ENCODE data around the gene ANTKMT. TPM values are rescaled to one million over a fixed set of nuclear protein-coding genes. Genes with fewer than 3 reads are reported as not detected.

Gene ANTKMT
- total RNA-seq, 6 donors from 2014 or later: 38.7 to 69.7 (median 55.7) TPM

DNA sequence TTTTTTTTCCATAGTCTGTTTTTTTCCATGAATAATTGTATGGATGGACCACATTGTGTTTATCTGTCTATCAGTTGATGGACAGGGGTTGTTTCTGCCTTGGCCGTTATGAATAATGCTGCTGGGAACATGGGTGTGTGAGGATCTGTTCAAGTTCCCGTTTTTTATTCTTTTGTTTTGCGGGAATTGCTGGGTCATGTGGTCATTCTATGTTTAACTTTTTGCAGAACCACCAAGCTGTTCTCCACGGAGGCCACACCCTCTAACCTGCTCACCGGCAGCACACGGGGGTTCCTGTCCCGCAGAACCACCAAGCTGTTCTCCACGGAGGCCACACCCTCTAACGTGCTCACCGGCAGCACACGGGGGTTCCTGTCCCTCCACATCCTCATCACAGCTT, 33.7 kb downstream of the ANTKMT start:
- no peak overlapping the region for H3K4me3 ChIP-seq
- TF ChIP-seq EP300 (IDR thresholded peaks at IDR 0.05): no peak
- TF ChIP-seq POLR2A (IDR thresholded peaks at IDR 0.05): no peak
- no peak for TF ChIP-seq POLR2AphosphoS5 (IDR thresholded peaks at IDR 0.05)
- TF ChIP-seq, protein P1, sequence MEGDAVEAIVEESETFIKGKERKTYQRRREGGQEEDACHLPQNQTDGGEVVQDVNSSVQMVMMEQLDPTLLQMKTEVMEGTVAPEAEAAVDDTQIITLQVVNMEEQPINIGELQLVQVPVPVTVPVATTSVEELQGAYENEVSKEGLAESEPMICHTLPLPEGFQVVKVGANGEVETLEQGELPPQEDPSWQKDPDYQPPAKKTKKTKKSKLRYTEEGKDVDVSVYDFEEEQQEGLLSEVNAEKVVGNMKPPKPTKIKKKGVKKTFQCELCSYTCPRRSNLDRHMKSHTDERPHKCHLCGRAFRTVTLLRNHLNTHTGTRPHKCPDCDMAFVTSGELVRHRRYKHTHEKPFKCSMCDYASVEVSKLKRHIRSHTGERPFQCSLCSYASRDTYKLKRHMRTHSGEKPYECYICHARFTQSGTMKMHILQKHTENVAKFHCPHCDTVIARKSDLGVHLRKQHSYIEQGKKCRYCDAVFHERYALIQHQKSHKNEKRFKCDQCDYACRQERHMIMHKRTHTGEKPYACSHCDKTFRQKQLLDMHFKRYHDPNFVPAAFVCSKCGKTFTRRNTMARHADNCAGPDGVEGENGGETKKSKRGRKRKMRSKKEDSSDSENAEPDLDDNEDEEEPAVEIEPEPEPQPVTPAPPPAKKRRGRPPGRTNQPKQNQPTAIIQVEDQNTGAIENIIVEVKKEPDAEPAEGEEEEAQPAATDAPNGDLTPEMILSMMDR (IDR thresholded peaks at IDR 0.05): no peak
- no peaks in the 10 kb centered on the region for H3K9me3 ChIP-seq
- peaks cover 0 to 9% (median 1%) of the 10 kb centered on the region in 4 donors for H3K4me1 ChIP-seq
- WGBS, 2 donors: 24 to 26% methylated on average over 11 of the region's 11 CpGs
- peak in 1 of 2 donors; percentile 32 for DNase-seq
- no peaks in the 10 kb centered on the region for H3K27me3 ChIP-seq
- H3K36me3 ChIP-seq: no peaks in the 10 kb centered on the region
- ATAC-seq (ENCODE audit: low FRiP score in 2 of 2): peak in 1 of 2 donors; percentile 41
- H3K27ac ChIP-seq: no peak overlapping the region

DNA sequence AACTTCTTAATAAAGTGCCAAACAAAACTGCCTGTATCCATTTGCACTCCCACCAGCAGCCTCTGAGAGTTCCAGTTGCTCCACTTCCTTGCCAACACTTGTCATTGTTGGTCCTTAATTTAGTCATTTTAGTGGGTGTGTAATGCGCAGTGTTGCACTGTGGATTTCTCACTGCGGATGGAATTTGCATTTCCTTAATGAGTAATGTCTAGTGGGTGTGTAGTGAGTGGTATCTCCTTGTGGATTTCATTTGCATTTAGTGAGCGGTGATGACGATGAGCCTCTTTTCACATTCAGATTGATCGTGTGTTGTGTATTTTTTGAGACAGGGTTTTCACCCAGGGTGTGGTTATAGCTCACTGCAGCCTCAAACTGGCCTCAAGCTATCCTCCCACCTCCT, 35.5 kb downstream of the ANTKMT start:
- no peak for TF ChIP-seq POLR2AphosphoS5 (IDR thresholded peaks at IDR 0.05)
- 84 to 90% methylated on average over 5 of the region's 5 CpGs for WGBS, 2 donors
- Histone ChIP-seq H3K4me3 (no peak overlapping the region), H3K27ac (no peak overlapping the region), H3K4me1 (peaks cover 0 to 19% (median 8%) of the 10 kb centered on the region in 4 donors), H3K36me3 (no peaks in the 10 kb centered on the region), H3K9me3 (no peaks in the 10 kb centered on the region), H3K27me3 (no peaks in the 10 kb centered on the region)
- no peak for DNase-seq
- ATAC-seq (ENCODE audit: low FRiP score in 2 of 2): no peak

DNA sequence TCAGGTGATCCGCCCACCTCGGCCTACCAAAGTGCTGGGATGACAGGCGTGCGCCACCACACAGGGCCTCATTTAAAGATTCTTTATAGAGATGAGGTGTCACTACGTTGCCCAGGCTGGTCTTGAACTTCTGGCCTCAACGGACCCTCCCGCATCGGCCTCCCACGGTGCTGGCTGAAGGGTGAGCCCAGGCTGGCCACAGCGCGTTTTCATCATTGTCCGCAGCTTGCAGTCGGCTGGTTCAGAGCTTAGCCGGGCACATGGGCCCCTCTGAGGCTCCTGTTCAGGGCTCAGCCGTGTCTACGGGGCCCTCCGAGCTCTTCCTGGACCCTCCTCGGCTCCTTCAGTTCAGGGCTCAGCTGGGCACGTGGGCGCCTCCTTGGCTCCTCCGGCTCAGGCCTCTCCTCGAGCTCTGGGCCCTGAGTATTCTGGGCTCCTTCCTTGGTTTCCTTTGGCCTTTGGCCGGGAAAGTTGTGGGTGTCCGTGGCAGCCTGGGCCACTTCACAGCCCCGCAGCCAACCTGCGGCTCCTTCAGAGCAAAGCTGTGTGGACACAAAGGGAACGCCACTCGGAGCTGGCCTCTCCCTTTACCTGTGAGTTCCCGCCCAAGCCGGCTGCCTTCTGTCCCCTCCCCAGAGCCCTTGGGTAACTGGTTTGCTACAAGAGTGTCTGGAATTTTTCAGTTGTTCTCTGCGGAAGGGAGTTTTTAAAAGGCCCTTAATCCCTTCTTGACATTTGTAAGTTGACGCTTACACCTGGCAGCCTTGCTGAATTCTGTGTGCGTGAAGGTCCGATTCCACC, 38.4 kb downstream of the ANTKMT start:
- TF ChIP-seq POLR2A (IDR thresholded peaks at IDR 0.05) (peak in 1 of 4 donors; percentile 30), EP300 (IDR thresholded peaks at IDR 0.05) (peak in 1 of 4 donors; percentile 15), POLR2AphosphoS5 (IDR thresholded peaks at IDR 0.05) (no peak)
- TF ChIP-seq, protein P1 (IDR thresholded peaks at IDR 0.05): peak in 1 of 6 experiments; percentile 7
- peaks cover 0 to 19% (median 11%) of the 10 kb centered on the region in 4 donors for H3K4me1 ChIP-seq
- H3K27me3 ChIP-seq: no peaks in the 10 kb centered on the region
- peak; percentile 43 to 89 for ATAC-seq (ENCODE audit: low FRiP score in 2 of 2)
- 65 to 71% methylated on average over 11 to 34 of the region's 34 CpGs for WGBS, 2 donors
- DNase-seq: peak in 1 of 2 donors; percentile 92
- peak overlapping the region in 1 of 4 donors; percentile 7 for H3K4me3 ChIP-seq
- H3K9me3 ChIP-seq: no peaks in the 10 kb centered on the region
- H3K36me3 ChIP-seq: no peaks in the 10 kb centered on the region
- peak overlapping the region; percentile 76 to 79 (median 77) for H3K27ac ChIP-seq

DNA sequence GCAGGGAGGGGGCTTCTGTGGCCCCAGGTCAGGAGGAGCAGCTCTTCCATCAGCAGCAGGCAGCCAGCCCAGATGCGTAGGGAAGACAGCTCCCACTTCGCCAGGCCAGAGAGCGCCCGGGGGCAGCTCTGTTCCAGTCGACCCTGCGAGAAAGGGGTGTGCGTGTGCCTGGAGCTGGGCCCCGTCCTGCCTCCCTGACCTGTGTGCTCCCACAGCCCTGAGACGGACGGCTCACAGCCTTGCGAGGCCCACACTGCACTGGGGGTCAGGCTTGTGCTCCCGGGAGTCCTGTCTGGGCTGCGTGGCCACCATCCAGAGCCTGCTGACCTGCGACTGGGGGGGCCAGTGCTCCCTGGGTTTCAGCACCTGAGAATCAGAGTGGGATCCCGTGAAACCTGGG, 39.1 kb downstream of the ANTKMT start:
- peaks cover 0 to 15% (median 11%) of the 10 kb centered on the region in 4 donors for H3K4me1 ChIP-seq
- no peaks in the 10 kb centered on the region for H3K36me3 ChIP-seq
- no peaks in the 10 kb centered on the region for H3K27me3 ChIP-seq
- WGBS, 2 donors: 45 to 64% methylated on average over 4 to 14 of the region's 15 CpGs
- peak overlapping the region in 1 of 4 donors; percentile 7 for H3K4me3 ChIP-seq
- TF ChIP-seq POLR2AphosphoS5 (IDR thresholded peaks at IDR 0.05): no peak
- TF ChIP-seq, protein P1 (IDR thresholded peaks at IDR 0.05): no peak
- no peak for TF ChIP-seq EP300 (IDR thresholded peaks at IDR 0.05)
- no peak for TF ChIP-seq POLR2A (IDR thresholded peaks at IDR 0.05)
- ATAC-seq (ENCODE audit: low FRiP score in 2 of 2): no peak
- no peaks in the 10 kb centered on the region for H3K9me3 ChIP-seq
- DNase-seq: peak in 1 of 2 donors; percentile 78
- H3K27ac ChIP-seq: peak overlapping the region; percentile 71 to 79 (median 76)

DNA sequence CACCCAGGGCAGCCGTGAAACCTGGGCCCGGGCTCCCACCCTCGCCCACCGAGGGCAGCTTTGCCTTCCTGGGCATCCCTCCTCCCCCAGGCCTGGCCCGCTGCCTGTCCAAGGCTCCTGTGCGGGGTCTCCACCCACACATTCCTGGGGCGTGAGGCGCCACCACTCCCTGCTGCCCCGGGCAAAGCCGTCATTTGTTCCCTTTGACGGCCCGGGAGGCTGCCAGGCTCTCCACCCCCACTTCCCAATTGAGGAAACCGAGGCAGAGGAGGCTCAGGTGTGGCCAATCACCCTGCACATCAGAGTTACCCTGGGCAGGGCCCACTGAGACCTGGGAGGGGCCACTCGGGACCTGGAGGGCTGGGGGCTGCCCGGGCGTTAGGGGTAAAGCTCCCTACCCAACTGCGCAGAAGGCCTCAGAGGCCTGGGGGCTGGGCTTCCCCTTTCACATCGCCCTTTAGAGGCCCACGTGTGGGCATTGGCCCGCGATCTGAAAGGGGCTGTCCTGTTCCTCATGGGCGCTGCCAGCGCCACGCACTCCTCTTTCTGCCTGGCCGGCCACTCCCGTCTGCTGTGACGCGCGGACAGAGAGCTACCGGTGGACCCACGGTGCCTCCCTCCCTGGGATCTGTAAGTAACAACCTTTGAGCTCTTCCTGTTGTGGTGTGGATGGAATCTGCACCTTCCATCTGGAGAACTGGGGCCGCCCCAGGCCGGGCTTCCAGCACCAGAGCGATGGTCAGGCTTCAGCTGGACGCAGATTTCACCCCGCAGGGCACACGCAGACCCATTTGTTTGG, 39.8 kb downstream of the ANTKMT start, which contains the start of gene MSLN:
TSS of gene MSLN (plus strand) at position 190 of the 799 bp plus-strand sequence. CDS start 1,947 bp downstream, outside the sequence.
- WGBS, 2 donors: 50 to 77% methylated on average over 19 to 30 of the region's 37 CpGs

More for the DNA sequence above, 39.8 kb downstream of the ANTKMT start, which contains the start of gene MSLN:
- peaks cover 0 to 15% (median 11%) of the 10 kb centered on the region in 4 donors for H3K4me1 ChIP-seq
- ATAC-seq (ENCODE audit: low FRiP score in 2 of 2) (peak; percentile 36 to 66), DNase-seq (peak; percentile 40 to 85)
- no peaks in the 10 kb centered on the region for H3K36me3 ChIP-seq
- TF ChIP-seq POLR2AphosphoS5 (IDR thresholded peaks at IDR 0.05): no peak
- no peak for TF ChIP-seq POLR2A (IDR thresholded peaks at IDR 0.05)
- no peak for TF ChIP-seq EP300 (IDR thresholded peaks at IDR 0.05)
- TF ChIP-seq, protein P1 (IDR thresholded peaks at IDR 0.05): no peak
- H3K9me3 ChIP-seq: no peaks in the 10 kb centered on the region
- H3K4me3 ChIP-seq: peak within 1 kb of the TSS in 2 of 4 donors; percentile 32 to 36
- no peaks in the 10 kb centered on the region for H3K27me3 ChIP-seq
- H3K27ac ChIP-seq: peak within 1 kb of the TSS; percentile 71 to 79 (median 76)
